GM21576 (cell line): ENCODE results near the gene GTF2H4.
"Not testable (repeated sequence)": the region's sequence is repeated elsewhere in the genome, so short reads cannot be mapped to it uniquely, and the experiment has no call there.

Experiments used
- ATAC-seq: cut with Tn5 transposase; IDR thresholded peaks from one replicate; pipeline ENCODE4 v1.9.1; 2021; ENCODE audit warnings: mild to moderate bottlenecking, moderate library complexity; ENCODE audit not compliant: unreplicated experiment

Gene GTF2H4

GRCh38 chr6:30893666-30894065, 14.3 kb upstream of the GTF2H4 start:
- no peak for ATAC-seq

DNA sequence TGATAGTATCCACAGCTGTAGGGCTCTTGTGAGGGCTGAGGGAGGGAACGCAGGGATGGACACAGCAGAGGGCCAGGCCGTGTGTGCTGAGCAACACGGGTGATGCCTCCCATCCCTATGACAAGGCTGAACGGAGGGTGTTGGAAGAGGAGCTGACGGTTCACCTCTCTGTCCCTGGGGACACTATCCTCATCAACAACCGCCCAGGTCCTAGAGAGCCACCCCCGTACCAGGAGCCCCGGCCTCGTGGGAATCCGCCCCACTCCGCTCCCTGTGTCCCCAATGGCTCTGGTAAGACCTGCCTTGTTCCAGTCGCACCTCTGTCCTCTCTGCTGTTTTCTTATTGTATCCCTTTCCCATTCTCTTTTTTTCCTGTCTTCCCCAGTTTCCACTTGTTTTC, 13.6 kb upstream of the GTF2H4 start:
- ATAC-seq, result no peak

- ATAC-seq, result no peak
Observed at GRCh38 chr6:30894935-30895334, 13.1 kb upstream of the GTF2H4 start.

DNA sequence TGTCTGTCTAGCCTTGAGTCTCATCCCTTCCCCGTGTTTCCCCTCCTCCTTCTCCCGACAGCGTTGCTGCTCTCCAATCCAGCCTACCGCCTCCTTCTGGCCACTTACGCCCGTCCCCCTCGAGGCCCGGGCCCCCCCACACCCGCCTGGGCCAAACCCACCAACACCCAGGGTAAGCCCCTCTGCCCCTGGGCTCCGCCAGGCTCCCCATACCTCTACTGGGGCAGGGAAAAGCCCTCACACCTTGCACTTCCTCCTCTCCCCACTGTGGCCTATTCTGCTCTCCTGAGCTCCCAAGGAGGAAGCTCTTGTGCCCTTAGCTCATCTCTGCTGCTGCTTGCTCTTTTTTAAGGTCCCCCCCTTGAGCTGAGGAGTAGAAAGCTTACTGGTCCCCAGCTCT, 12.7 kb upstream of the GTF2H4 start:
- ATAC-seq, result no peak

DNA sequence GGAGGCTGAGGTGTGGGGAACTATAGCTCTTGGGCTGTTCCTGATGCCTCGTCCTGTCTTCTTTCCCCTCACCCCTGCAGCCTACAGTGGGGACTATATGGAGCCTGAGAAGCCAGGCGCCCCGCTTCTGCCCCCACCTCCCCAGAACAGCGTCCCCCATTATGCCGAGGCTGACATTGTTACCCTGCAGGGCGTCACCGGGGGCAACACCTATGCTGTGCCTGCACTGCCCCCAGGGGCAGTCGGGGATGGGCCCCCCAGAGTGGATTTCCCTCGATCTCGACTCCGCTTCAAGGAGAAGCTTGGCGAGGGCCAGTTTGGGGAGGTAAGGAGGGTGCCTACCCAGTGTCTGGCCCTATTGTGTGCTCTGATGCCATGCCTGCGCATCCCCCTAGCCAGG, 11.5 kb upstream of the GTF2H4 start:
- ATAC-seq, result no peak

- ATAC-seq, result no peak
Observed at GRCh38 chr6:30897882-30898281, 10.1 kb upstream of the GTF2H4 start.

DNA sequence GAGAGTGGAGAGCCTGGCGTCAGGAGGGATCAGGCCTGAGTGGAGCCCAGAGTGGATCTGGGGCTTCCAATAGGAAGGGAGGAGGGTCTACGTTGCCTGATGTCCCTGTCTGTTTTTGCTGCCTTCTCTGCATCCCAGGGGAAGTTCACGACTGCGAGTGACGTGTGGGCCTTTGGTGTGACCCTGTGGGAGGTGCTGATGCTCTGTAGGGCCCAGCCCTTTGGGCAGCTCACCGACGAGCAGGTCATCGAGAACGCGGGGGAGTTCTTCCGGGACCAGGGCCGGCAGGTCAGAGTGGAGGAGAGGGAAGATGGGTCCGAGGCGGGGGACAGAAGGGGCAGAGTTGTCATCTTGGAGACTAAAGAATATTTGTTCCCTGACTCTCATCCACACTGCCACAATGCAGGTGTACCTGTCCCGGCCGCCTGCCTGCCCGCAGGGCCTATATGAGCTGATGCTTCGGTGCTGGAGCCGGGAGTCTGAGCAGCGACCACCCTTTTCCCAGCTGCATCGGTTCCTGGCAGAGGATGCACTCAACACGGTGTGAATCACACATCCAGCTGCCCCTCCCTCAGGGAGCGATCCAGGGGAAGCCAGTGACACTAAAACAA, 9.2 kb upstream of the GTF2H4 start:
- no peak for ATAC-seq

DNA sequence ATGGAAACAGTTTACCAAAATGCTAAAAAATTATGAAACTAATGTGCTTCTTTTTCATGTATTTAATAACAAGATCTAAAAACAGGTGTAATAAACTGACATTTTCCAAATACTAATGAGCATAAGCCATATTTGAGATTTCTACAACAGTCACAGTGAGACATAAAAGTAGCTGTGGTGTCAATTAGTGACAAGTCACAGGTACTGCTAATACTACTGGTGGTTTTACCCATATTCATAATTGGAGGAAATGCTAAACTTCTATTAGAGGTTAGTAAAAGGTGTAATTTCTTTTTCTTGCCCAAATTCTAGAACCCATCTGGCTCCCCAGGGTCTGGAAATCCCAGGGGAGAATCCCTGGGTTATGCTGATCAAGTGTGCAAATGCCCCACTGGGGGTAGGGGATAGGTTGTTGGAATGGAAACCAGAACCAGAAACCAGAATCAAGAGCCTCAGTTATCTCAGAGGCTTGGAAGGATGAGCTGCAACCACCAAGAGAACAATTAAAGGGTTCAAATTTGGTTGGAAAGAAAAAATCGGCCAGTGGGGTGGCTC, 7.1 kb upstream of the GTF2H4 start:
- no peak for ATAC-seq

DNA sequence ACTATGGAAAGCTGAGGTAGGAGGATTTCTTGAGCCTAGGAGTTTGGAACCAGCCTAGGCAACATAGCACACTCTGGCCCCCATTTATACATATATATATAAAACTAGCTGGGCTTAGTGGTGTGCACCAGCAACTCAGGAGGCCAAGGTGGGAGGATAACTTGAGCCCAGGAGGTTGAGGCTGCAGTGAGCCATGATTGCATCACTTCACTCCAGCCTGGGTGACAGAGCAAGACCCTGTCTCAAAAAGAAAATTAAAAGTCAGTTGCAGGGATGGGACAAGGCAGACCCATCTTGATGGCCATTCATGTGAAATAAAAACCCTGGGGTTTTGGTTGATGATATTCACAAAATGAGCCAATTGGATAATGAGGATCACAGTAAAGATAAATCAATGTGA, 6.6 kb upstream of the GTF2H4 start:
- ATAC-seq, result no peak

DNA sequence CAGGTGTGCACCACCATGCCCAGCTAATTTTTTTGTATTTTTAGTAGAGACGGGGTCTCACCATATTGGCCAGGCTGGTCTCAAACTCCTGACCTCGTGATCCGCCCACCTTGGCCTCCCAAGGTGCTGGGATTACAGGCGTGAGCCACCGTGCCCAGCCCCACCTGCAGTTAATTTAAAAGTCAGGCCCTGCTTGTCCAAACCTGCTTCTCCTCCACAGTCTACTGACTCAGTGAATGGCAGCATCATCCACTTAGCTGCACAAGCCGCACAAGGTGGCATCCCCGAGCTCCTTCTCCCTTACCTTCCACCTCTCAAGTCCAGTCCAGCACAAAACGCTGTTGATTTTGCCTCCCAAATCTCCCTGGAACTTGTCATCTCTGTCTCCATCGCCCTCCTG, 5.8 kb upstream of the GTF2H4 start:
- not testable (repeated sequence) for ATAC-seq

- no peak for ATAC-seq
Observed at GRCh38 chr6:30902709-30903108, 5.3 kb upstream of the GTF2H4 start.

GRCh38 chr6:30903236-30903635, 4.8 kb upstream of the GTF2H4 start:
- ATAC-seq, result no peak

- ATAC-seq, result not testable (repeated sequence)
Observed at GRCh38 chr6:30907290-30907757, 683 bp upstream of the GTF2H4 start.

DNA sequence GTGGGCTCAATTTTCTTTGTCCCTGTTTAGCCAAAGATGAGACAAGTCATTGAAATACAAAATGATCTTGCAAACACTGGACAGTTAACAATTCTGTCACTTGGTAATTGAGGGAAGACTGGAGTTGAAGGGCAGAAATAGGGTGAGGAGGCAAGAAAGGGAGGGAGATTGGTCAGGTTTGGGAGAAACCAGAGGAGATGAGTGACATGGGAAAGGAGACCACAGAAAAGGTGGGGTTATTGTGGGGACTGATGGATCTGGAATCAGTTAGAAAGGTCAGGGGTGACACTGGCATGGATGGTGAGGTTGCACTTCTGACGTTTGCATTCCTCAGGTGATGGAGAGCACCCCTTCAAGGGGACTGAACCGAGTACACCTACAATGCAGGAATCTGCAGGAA, 693 bp downstream of the GTF2H4 start:
- ATAC-seq, result no peak

DNA sequence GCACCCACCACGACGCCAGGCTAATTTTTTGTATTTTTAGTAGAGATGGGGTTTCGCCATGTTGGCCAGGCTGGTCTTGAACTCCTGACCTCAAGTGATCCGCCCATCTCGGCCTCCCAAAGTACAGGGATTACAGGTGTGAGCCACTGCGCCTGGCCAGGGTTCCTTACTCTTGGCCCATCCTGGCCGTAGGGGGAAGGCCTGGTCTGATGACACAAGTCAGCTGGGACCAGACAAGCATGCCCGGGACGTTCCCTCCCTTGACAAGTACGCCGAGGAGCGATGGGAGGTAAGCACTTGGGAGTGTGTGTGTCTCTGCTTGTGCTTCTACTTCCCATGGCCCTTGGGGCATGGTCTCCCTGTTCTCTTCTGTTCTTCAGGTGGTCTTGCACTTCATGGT, 2.5 kb downstream of the GTF2H4 start:
- ATAC-seq, result not testable (repeated sequence)

GRCh38 chr6:30912746-30913520, 4.9 kb downstream of the GTF2H4 start:
- no peak for ATAC-seq

DNA sequence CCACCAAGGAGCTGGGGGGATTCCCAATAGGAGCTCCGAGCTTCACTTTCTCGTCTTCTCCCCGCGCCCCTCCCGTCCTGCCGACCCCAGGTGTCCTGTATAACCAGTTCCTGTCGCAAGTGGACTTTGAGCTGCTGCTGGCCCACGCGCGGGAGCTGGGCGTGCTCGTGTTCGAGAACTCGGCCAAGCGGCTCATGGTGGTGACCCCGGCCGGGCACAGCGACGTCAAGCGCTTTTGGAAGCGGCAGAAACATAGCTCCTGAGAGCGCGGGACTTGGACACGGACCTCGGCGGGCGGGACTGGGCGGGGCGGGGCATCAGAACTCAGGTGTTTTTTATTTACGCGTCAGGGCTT, 5.7 kb downstream of the GTF2H4 start:
- no peak for ATAC-seq

- peak; percentile 65 for ATAC-seq
Observed at GRCh38 chr6:30914076-30914853, 6.3 kb downstream of the GTF2H4 start, which contains the start of gene VARS2. Gene VARS2, plus strand, starts transcription at chr6:30914238. Its CDS starts 599 bp downstream, at chr6:30914837.

DNA sequence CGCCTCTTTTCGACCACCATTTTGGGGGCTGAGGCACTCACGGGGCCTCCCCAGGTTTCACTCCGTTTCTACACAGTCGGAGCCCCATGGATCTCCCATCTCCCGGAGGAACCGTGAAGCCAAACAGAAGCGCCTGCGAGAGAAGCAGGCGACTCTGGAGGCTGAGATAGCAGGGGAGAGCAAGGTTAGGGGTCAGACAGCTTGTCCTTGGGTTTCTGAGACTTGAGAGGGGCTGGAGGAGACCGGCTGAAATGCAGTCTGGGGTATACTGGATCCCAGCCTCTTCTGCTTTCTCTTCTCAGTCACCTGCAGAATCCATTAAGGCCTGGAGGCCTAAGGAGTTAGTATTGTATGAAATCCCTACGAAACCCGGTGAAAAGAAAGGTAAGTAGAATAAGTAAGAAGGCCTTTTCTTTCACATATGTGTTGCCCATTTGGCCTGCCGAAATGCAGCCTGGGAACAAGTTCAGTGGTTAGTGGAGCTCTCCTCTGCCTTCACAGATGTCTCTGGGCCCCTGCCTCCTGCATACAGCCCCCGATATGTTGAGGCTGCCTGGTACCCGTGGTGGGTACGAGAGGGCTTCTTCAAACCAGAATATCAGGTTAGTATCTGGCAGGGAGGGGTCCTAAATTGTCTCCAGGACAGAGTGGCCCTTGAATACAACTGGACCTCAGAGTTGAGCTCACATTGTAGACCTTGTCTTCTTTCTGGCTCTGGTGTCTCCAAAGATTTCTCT, 7.0 kb downstream of the GTF2H4 start:
- ATAC-seq, result no peak

DNA sequence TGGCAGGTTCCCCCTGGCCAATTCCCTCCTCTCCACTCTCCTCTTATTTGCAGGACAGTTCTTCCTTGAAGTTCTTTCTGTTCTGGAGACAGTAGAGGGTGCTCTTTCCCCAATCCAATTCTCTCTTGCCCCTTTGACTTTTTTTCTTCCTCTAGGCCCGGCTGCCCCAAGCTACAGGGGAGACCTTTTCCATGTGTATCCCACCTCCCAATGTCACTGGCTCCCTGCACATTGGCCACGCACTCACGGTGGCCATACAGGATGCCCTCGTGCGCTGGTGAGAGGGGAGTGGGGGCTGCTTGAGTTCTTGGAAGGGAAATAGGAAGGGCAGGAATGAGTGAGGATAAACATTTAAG, 7.6 kb downstream of the GTF2H4 start:
- no peak for ATAC-seq

GRCh38 chr6:30917041-30917440, 9.0 kb downstream of the GTF2H4 start:
- no peak for ATAC-seq
